BE2C (cell line): ENCODE measurements around the gene C4A.
"Not testable (repeated sequence)": the region's sequence is repeated elsewhere in the genome, so short reads cannot be mapped to it uniquely, and the experiment has no call there.

Source experiments
- DNase-seq: peaks from one replicate; pipeline ENCODE4 v3.0.0-alpha.2; 2020
- H3K27me3 ChIP-seq: fragments of 250-450 bp; sonication (Bioruptor Pico); 2 replicates; pipeline ENCODE4 v1.5.1; 2020; ENCODE audit warnings: mild to moderate bottlenecking
- H3K36me3 ChIP-seq: fragments of 250-450 bp; sonication (Bioruptor Pico); 2 replicates; pipeline ENCODE4 v1.5.1; 2020; ENCODE audit warnings: mild to moderate bottlenecking
- H3K4me1 ChIP-seq: fragments of 250-450 bp; sonication (Bioruptor Pico); 2 replicates; pipeline ENCODE4 v1.5.1; 2020
- H3K4me3 ChIP-seq: 2 replicates; pipeline ENCODE4 v1.5.1; 2011; ENCODE audit warnings: low read depth, low read length
- H3K9me3 ChIP-seq: fragments of 250-450 bp; sonication (Bioruptor Pico); 2 replicates; pipeline ENCODE4 v1.5.1; 2020

C4A gene

GRCh38 chr6:32029553-32029952 is 47.7 kb downstream of the C4A start:
- H3K4me3 ChIP-seq, H3K4me1 ChIP-seq, H3K27me3 ChIP-seq, DNase-seq, H3K36me3 ChIP-seq, H3K9me3 ChIP-seq: not testable (repeated sequence)

- H3K4me1 ChIP-seq, H3K4me3 ChIP-seq, DNase-seq, H3K36me3 ChIP-seq, H3K9me3 ChIP-seq, H3K27me3 ChIP-seq: not testable (repeated sequence)
Measured at GRCh38 chr6:32035283-32036013, 53.6 kb downstream of the C4A start.

DNA sequence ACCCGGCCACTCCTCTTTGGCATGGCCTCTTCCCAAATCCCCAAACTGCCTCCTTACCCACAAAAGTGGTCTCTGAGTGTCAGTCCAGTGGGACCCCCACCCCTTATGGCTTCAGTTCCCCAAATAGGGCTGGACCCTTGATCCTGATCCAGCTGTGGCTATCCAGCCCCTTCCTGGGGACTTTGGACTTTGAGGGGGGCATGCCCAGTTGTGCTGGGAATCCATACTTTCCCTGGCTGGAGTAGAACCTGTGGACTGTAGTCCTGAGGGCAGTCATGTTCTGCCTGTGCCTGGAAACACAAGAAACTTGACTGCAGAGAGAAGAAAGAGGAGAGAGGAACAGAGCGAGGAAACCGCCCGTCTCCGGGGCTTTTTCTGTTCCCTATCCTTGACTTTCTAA is 55.3 kb downstream of the C4A start:
- H3K27me3 ChIP-seq, H3K9me3 ChIP-seq, H3K36me3 ChIP-seq, DNase-seq, H3K4me1 ChIP-seq, H3K4me3 ChIP-seq: not testable (repeated sequence)

GRCh38 chr6:32037598-32038524 is 56.0 kb downstream of the C4A start, which contains the start of gene CYP21A2:
CYP21A2 (plus strand) TSS chr6:32038415; CDS start chr6:32038423, 8 bp downstream.
- not testable (repeated sequence) for H3K4me3 ChIP-seq, H3K4me1 ChIP-seq, H3K9me3 ChIP-seq, DNase-seq, H3K27me3 ChIP-seq, H3K36me3 ChIP-seq

DNA sequence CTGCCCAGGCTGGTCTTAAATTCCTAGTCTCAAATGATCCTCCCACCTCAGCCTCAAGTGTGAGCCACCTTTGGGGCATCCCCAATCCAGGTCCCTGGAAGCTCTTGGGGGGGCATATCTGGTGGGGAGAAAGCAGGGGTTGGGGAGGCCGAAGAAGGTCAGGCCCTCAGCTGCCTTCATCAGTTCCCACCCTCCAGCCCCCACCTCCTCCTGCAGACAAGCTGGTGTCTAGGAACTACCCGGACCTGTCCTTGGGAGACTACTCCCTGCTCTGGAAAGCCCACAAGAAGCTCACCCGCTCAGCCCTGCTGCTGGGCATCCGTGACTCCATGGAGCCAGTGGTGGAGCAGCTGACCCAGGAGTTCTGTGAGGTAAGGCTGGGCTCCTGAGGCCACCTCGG is 57.0 kb downstream of the C4A start:
- not testable (repeated sequence) for H3K9me3 ChIP-seq, H3K36me3 ChIP-seq, H3K4me3 ChIP-seq, DNase-seq, H3K4me1 ChIP-seq, H3K27me3 ChIP-seq

DNA sequence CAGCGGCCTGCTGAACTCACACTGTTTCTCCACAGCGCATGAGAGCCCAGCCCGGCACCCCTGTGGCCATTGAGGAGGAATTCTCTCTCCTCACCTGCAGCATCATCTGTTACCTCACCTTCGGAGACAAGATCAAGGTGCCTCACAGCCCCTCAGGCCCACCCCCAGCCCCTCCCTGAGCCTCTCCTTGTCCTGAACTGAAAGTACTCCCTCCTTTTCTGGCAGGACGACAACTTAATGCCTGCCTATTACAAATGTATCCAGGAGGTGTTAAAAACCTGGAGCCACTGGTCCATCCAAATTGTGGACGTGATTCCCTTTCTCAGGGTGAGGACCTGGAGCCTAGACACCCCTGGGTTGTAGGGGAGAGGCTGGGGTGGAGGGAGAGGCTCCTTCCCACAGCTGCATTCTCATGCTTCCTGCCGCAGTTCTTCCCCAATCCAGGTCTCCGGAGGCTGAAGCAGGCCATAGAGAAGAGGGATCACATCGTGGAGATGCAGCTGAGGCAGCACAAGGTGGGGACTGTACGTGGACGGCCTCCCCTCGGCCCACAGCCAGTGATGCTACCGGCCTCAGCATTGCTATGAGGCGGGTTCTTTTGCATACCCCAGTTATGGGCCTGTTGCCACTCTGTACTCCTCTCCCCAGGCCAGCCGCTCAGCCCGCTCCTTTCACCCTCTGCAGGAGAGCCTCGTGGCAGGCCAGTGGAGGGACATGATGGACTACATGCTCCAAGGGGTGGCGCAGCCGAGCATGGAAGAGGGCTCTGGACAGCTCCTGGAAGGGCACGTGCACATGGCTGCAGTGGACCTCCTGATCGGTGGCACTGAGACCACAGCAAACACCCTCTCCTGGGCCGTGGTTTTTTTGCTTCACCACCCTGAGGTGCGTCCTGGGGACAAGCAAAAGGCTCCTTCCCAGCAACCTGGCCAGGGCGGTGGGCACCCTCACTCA is 57.7 kb downstream of the C4A start:
- not testable (repeated sequence) for H3K4me1 ChIP-seq, H3K27me3 ChIP-seq, DNase-seq, H3K4me3 ChIP-seq, H3K36me3 ChIP-seq, H3K9me3 ChIP-seq

DNA sequence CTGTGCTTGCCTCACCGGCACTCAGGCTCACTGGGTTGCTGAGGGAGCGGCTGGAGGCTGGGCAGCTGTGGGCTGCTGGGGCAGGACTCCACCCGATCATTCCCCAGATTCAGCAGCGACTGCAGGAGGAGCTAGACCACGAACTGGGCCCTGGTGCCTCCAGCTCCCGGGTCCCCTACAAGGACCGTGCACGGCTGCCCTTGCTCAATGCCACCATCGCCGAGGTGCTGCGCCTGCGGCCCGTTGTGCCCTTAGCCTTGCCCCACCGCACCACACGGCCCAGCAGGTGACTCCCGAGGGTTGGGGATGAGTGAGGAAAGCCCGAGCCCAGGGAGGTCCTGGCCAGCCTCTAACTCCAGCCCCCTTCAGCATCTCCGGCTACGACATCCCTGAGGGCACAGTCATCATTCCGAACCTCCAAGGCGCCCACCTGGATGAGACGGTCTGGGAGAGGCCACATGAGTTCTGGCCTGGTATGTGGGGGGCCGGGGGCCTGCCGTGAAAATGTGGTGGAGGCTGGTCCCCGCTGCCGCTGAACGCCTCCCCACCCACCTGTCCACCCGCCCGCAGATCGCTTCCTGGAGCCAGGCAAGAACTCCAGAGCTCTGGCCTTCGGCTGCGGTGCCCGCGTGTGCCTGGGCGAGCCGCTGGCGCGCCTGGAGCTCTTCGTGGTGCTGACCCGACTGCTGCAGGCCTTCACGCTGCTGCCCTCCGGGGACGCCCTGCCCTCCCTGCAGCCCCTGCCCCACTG is 58.6 kb downstream of the C4A start:
- not testable (repeated sequence) for H3K4me3 ChIP-seq, DNase-seq, H3K9me3 ChIP-seq, H3K27me3 ChIP-seq, H3K36me3 ChIP-seq, H3K4me1 ChIP-seq

- not testable (repeated sequence) for H3K4me3 ChIP-seq, DNase-seq, H3K27me3 ChIP-seq, H3K36me3 ChIP-seq, H3K4me1 ChIP-seq, H3K9me3 ChIP-seq
Measured at GRCh38 chr6:32041050-32041321, 59.1 kb downstream of the C4A start.

DNA sequence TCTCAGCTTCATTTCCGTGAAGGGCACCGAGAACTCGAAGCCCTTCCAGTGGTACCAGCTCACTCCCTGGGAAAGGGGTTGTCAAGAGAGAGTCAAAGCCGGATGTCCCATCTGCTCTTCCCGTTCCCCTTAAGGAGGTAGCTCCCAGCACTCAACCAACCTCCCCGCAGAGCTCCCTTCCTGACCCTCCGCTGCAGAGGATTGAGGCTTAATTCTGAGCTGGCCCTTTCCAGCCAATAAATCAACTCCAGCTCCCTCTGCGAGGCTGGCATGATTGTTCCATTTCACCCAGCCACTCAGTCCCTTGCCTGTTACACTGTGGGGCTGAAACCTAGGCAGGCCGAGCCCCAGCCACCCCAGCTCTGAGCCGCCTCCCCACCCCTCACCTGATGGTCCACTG is 59.5 kb downstream of the C4A start:
- not testable (repeated sequence) for H3K4me3 ChIP-seq, H3K4me1 ChIP-seq, DNase-seq, H3K36me3 ChIP-seq, H3K9me3 ChIP-seq, H3K27me3 ChIP-seq

- H3K4me1 ChIP-seq, H3K36me3 ChIP-seq, DNase-seq, H3K9me3 ChIP-seq, H3K27me3 ChIP-seq, H3K4me3 ChIP-seq: not testable (repeated sequence)
Measured at GRCh38 chr6:32042276-32042675, 60.4 kb downstream of the C4A start.

DNA sequence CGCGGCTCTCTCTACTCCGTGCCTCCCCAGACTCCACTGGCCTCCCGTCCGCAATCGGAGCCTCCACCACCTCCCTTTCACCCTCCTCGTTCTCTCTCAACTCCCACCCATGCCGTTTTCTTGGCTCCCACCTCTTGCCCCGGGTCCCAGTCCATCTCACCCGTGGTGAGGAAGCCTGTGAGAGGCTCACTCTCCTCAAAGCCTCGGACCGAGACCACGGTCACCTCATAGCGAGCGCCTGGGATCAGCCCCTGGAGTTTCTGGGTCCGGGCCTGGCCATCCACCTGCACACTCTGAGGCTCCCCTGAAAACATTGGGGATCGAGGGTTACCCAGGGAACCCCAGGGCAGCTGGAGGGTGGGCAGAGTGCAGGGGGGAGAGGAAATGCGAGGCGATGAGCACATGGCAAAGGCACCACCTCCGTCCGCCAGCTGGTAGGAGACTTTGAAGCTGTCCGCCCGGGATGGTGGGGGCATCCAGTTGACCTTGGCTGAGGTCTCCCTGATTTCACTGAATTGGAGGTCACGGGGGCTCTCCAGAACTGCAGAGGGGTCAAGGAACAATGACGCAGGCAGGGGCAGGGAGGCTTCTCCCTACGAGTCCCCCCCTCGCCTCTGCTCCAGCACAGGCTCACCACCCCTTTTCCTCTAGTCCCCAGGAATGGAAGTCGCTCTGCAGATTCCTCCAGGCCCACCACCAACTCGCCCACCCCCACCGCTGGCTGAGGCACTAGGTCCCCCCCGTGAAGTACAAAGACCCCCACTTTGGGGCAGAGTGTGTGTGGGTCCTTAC is 61.9 kb downstream of the C4A start:
- H3K9me3 ChIP-seq, H3K36me3 ChIP-seq, H3K4me1 ChIP-seq, DNase-seq, H3K4me3 ChIP-seq, H3K27me3 ChIP-seq: not testable (repeated sequence)

DNA sequence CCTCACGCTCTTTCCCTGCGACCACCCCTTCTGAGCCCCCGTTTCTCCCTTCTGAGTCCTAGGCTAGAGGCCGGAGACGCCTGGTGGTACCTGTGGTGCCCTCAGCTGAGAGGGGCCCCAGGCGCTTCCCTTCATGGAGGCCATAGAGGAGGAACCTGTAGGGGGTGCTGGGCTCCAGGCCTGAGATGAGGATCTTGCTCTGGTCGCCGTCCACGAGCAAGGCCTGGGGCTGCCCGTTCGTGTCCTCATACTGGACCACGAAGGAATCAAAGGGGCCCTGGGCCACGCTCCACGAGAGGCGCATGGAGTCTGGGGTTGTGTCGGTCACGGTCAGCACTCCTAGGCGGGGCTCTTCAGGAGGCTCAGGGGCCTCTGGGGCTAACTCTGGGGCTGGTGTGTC is 63.1 kb downstream of the C4A start:
- H3K36me3 ChIP-seq, H3K4me3 ChIP-seq, H3K9me3 ChIP-seq, DNase-seq, H3K4me1 ChIP-seq, H3K27me3 ChIP-seq: not testable (repeated sequence)
